Body of pancreas (tissue), 4 donors: ENCODE data around the gene SLC22A14.

Experiments
- CTCF ChIP-seq, 7 experiments: fragments of 450-650 bp in 4 of 7; fragments of 200-600 bp in 3 of 7; sonication (generic) in 3 of 7; IDR thresholded peaks; one replicate each; pipeline ENCODE4 v1.5.1; 2016 to 2019; ENCODE audit warnings: antibody characterized with exemption in 7 of 7
- POLR2A ChIP-seq, 3 donors: fragments of 450-650 bp; IDR thresholded peaks; one replicate each; pipeline ENCODE4 v1.6.1; 2016; ENCODE audit warnings: antibody characterized with exemption in 3 of 3, mild to moderate bottlenecking in 2 of 3

GRCh38 chr3:38346587-38347410, 64.7 kb downstream of the SLC22A14 start, which contains the start of gene XYLB:
- TF ChIP-seq POLR2A (IDR thresholded peaks at IDR 0.05) (peak; percentile 33 to 65 (median 60)), CTCF (IDR thresholded peaks at IDR 0.05) (peak; percentile 69 to 98 (median 92))
